Hepatocyte (in vitro differentiated cells): ENCODE measurements around the gene BMPR1A. TPM values are rescaled to one million over a fixed set of nuclear protein-coding genes. Genes with fewer than 3 reads are reported as not detected.

Experiments used
- DNase-seq: peaks from one replicate; pipeline ENCODE4 v3.0.0-alpha.2; 2016; ENCODE audit warnings: low spot score
- H2AFZ ChIP-seq: fragments of 200-600 bp; sonication (generic); 2 replicates; pipeline ENCODE4 v1.6.0; 2016; ENCODE audit warnings: antibody characterized with exemption, mild to moderate bottlenecking
- H3K27ac ChIP-seq: fragments of 200-600 bp; sonication (generic); 2 replicates; pipeline ENCODE4 v1.5.1; 2016; ENCODE audit warnings: mild to moderate bottlenecking
- H3K27me3 ChIP-seq: fragments of 200-600 bp; sonication (generic); 2 replicates; pipeline ENCODE4 v1.6.1; 2016
- H3K36me3 ChIP-seq: fragments of 200-600 bp; sonication (generic); replicated peaks from 2 replicates; pipeline ENCODE4 v1.5.1; 2016; ENCODE audit warnings: low read depth; ENCODE audit not compliant: insufficient read depth
- H3K4me1 ChIP-seq: fragments of 200-600 bp; sonication (generic); 2 replicates; pipeline ENCODE4 v1.5.1; 2016; ENCODE audit warnings: mild to moderate bottlenecking, moderate library complexity; ENCODE audit not compliant: insufficient read depth
- H3K4me2 ChIP-seq: fragments of 200-600 bp; sonication (generic); 2 replicates; pipeline ENCODE4 v1.6.0; 2016
- H3K4me3 ChIP-seq: fragments of 200-600 bp; sonication (generic); 2 replicates; pipeline ENCODE4 v1.5.1; 2016; ENCODE audit warnings: mild to moderate bottlenecking
- H3K79me2 ChIP-seq: fragments of 200-600 bp; sonication (generic); 2 replicates; pipeline ENCODE4 v1.6.0; 2017; ENCODE audit warnings: mild to moderate bottlenecking
- H3K9me2 ChIP-seq: fragments of 200-600 bp; sonication (generic); replicated peaks from 2 replicates; pipeline ENCODE4 v1.6.0; 2017; ENCODE audit warnings: mild to moderate bottlenecking; ENCODE audit not compliant: insufficient read depth
- H3K9me3 ChIP-seq: fragments of 200-600 bp; sonication (generic); 2 replicates; pipeline ENCODE4 v1.5.1; 2016; ENCODE audit warnings: low read depth, mild to moderate bottlenecking
- H4K20me1 ChIP-seq: fragments of 200-600 bp; sonication (generic); 2 replicates; pipeline ENCODE4 v1.6.0; 2016; ENCODE audit warnings: mild to moderate bottlenecking; ENCODE audit not compliant: insufficient read depth, poor library complexity, severe bottlenecking
- CTCF ChIP-seq: fragments of 200-600 bp; sonication (generic); IDR thresholded peaks from 2 replicates; pipeline ENCODE4 v1.5.1; 2016; ENCODE audit warnings: antibody characterized with exemption, mild to moderate bottlenecking; ENCODE audit not compliant: poor library complexity
- EZH2 ChIP-seq: fragments of 200-600 bp; sonication (generic); IDR thresholded peaks from 2 replicates; pipeline ENCODE4 v1.6.1; 2016; ENCODE audit warnings: antibody characterized with exemption, mild to moderate bottlenecking, borderline replicate concordance
- EZH2phosphoT487 ChIP-seq: fragments of 200-600 bp; sonication (generic); IDR thresholded peaks from one replicate; pipeline ENCODE4 v1.6.1; 2018; ENCODE audit warnings: antibody characterized with exemption, mild to moderate bottlenecking, low read depth, moderate library complexity; ENCODE audit not compliant: unreplicated experiment, severe bottlenecking
- WGBS: methylation state at CpG from one replicate; pipeline ENCODE4 v1.1.6; 2016; ENCODE audit warnings: low lambda C conversion rate; ENCODE audit errors: missing lambda C conversion rate; 5-methylcytosine and 5-hydroxymethylcytosine counted together
- polyA plus RNA-seq: library from polyadenylated mRNA; unstranded; fragments of >200 nt; fragmentation: Nextera tagmentation; extraction: Ambion mirVana; gene quantifications from 2 replicates; pipeline ENCODE4 v1.2.1, GENCODE V29; 2016
- total RNA-seq: library from RNA; depleted of rRNA; stranded (reverse); fragments of >200 nt; gene quantifications from 2 replicates; pipeline ENCODE4 v1.2.3, GENCODE V29; 2014

Gene BMPR1A
- total and polyA plus RNA-seq, 2 experiments from 2014 or later, result 25.1 to 58.0 TPM

- Histone ChIP-seq H3K79me2 (no peaks in the 10 kb centered on the region), H3K4me2 (peak overlapping the region; percentile 87), H3K27me3 (no peaks in the 10 kb centered on the region), H3K9me2 (no peaks in the 10 kb centered on the region), H3K9me3 (no peaks in the 10 kb centered on the region), H3K4me3 (peak overlapping the region; percentile 42), H4K20me1 (no peaks in the 10 kb centered on the region), H3K4me1 (peaks cover 27% of the 10 kb centered on the region), H2AFZ (peak overlapping the region; percentile 88), H3K36me3 (no peaks in the 10 kb centered on the region), H3K27ac (peak overlapping the region; percentile 91)
- WGBS, result 7% methylated on average over 40 of the region's 66 CpGs
- DNase-seq, result peak; percentile 95
- TF ChIP-seq CTCF, result peak; percentile 3
- TF ChIP-seq EZH2phosphoT487, result no peak
- TF ChIP-seq EZH2, result no peak
Observed at GRCh38 chr10:86971232-86971991, 215.0 kb downstream of the BMPR1A start.

- Histone ChIP-seq H3K27me3 (no peaks in the 10 kb centered on the region), H3K79me2 (no peaks in the 10 kb centered on the region), H3K4me2 (no peak overlapping the region), H2AFZ (no peak overlapping the region), H3K36me3 (no peaks in the 10 kb centered on the region), H3K27ac (no peak overlapping the region), H3K4me3 (no peak overlapping the region), H4K20me1 (no peaks in the 10 kb centered on the region), H3K9me2 (no peaks in the 10 kb centered on the region), H3K4me1 (peaks cover 26% of the 10 kb centered on the region), H3K9me3 (no peaks in the 10 kb centered on the region)
- TF ChIP-seq EZH2phosphoT487 (no peak), EZH2 (no peak), CTCF (no peak)
- WGBS, result 89% methylated on average over 11 of the region's 11 CpGs
- no peak for DNase-seq
Observed at GRCh38 chr10:86972613-86973380, 216.4 kb downstream of the BMPR1A start.

- H3K4me1 ChIP-seq, result peaks cover 24% of the 10 kb centered on the region
- H3K79me2 ChIP-seq, result no peaks in the 10 kb centered on the region
- H2AFZ ChIP-seq, result no peak overlapping the region
- TF ChIP-seq EZH2, result no peak
- no peak for TF ChIP-seq EZH2phosphoT487
- no peak for TF ChIP-seq CTCF
- H3K9me3 ChIP-seq, result no peaks in the 10 kb centered on the region
- peak overlapping the region; percentile 51 for H3K27ac ChIP-seq
- no peak overlapping the region for H3K4me3 ChIP-seq
- no peaks in the 10 kb centered on the region for H3K27me3 ChIP-seq
- H4K20me1 ChIP-seq, result no peaks in the 10 kb centered on the region
- H3K9me2 ChIP-seq, result no peaks in the 10 kb centered on the region
- 63% methylated on average over 7 of the region's 7 CpGs for WGBS
- no peak overlapping the region for H3K4me2 ChIP-seq
- no peaks in the 10 kb centered on the region for H3K36me3 ChIP-seq
- peak; percentile 8 for DNase-seq
Observed at GRCh38 chr10:86974484-86974883, 218.1 kb downstream of the BMPR1A start.
